Peyer's patch (tissue), 4 donors: Measurements from ENCODE around the gene DHX29. TPM values are rescaled to one million over a fixed set of nuclear protein-coding genes. Genes with fewer than 3 reads are reported as not detected.
A peak's percentile ranks its signal among the peaks of the same experiment; 100 is the strongest.

Experiments used
- DNase-seq, 3 donors: peaks; one replicate each; pipeline ENCODE4 v3.0.0-alpha.2; 2017 to 2019
- H3K27ac ChIP-seq, 4 donors: fragments of 200-600 bp; sonication (generic); one replicate each; pipeline ENCODE4 v1.5.1; 2016 to 2019
- H3K27me3 ChIP-seq, 2 donors: fragments of 200-600 bp; sonication (generic); one replicate each; pipeline ENCODE4 v1.5.1; 2019
- H3K36me3 ChIP-seq, 3 donors: fragments of 200-600 bp; sonication (generic); one replicate each; pipeline ENCODE4 v1.5.1; 2016 to 2019
- H3K4me1 ChIP-seq, 4 donors: fragments of 200-600 bp; sonication (generic); one replicate each; pipeline ENCODE4 v1.5.1; 2016 to 2019
- H3K4me3 ChIP-seq, 4 donors: fragments of 200-600 bp; sonication (generic); 1 replicate in 3 of 4; 2 replicates in 1 of 4; pipeline ENCODE4 v1.5.1; 2016 to 2019; ENCODE audit warnings: mild to moderate bottlenecking in 1 of 4
- H3K9me3 ChIP-seq, 4 donors: fragments of 200-600 bp; sonication (generic); one replicate each; pipeline ENCODE4 v1.5.1; 2016 to 2019; ENCODE audit warnings: mild to moderate bottlenecking in 1 of 4
- POLR2A ChIP-seq, 2 donors: fragments of 450-650 bp; IDR thresholded peaks; one replicate each; pipeline ENCODE4 v1.5.1; 2017; ENCODE audit warnings: antibody characterized with exemption in 2 of 2, mild to moderate bottlenecking in 2 of 2, moderate library complexity in 2 of 2
- total RNA-seq, 4 donors: library from RNA; depleted of rRNA; stranded (reverse); fragments of >200 nt; gene quantifications; one replicate each; pipeline ENCODE4 v1.1.0, GENCODE V29; 2016
- TF ChIP-seq, protein P1 (sequence below), 6 experiments: fragments of 450-650 bp in 4 of 6; fragments of 200-600 bp in 2 of 6; sonication (generic) in 1 of 6; IDR thresholded peaks; one replicate each; pipeline ENCODE4 v1.5.1; 2017 to 2019; ENCODE audit warnings: antibody characterized with exemption in 6 of 6, mild to moderate bottlenecking in 3 of 6, moderate library complexity in 1 of 6

DHX29 gene
- total RNA-seq, 4 donors from 2014 or later, result 16.0 to 26.4 (median 20.9) TPM

DNA sequence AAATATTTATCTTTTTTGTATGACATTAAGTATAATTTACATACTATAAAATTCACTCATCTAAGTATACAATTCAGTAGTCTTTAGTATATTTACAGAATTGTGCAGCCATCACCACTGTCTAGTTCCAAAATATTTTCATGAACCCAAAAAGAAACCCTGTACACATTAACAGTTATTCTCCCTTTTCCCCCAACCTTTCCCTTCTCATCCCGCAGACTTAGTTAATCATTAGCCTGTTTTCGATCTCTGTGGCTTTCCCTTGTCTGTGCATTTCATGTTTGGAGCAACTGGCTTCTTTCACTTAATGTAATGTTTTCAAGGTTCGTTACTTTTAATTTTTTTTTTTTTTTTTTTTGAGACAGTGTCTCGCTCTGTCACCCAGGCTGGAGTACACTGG is 37.8 kb upstream of the DHX29 start:
- TF ChIP-seq POLR2A (IDR thresholded peaks at IDR 0.05), result no peak
- TF ChIP-seq, protein P1, sequence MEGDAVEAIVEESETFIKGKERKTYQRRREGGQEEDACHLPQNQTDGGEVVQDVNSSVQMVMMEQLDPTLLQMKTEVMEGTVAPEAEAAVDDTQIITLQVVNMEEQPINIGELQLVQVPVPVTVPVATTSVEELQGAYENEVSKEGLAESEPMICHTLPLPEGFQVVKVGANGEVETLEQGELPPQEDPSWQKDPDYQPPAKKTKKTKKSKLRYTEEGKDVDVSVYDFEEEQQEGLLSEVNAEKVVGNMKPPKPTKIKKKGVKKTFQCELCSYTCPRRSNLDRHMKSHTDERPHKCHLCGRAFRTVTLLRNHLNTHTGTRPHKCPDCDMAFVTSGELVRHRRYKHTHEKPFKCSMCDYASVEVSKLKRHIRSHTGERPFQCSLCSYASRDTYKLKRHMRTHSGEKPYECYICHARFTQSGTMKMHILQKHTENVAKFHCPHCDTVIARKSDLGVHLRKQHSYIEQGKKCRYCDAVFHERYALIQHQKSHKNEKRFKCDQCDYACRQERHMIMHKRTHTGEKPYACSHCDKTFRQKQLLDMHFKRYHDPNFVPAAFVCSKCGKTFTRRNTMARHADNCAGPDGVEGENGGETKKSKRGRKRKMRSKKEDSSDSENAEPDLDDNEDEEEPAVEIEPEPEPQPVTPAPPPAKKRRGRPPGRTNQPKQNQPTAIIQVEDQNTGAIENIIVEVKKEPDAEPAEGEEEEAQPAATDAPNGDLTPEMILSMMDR (IDR thresholded peaks at IDR 0.05), result no peak
- no peaks in the 10 kb centered on the region for H3K4me1 ChIP-seq
- no peak overlapping the region for H3K27ac ChIP-seq
- no peaks in the 10 kb centered on the region for H3K9me3 ChIP-seq
- DNase-seq, result no peak
- H3K36me3 ChIP-seq, result peaks cover 0 to 60% (median 0%) of the 10 kb centered on the region in 3 donors
- H3K4me3 ChIP-seq, result no peak overlapping the region
- no peaks in the 10 kb centered on the region for H3K27me3 ChIP-seq

DNA sequence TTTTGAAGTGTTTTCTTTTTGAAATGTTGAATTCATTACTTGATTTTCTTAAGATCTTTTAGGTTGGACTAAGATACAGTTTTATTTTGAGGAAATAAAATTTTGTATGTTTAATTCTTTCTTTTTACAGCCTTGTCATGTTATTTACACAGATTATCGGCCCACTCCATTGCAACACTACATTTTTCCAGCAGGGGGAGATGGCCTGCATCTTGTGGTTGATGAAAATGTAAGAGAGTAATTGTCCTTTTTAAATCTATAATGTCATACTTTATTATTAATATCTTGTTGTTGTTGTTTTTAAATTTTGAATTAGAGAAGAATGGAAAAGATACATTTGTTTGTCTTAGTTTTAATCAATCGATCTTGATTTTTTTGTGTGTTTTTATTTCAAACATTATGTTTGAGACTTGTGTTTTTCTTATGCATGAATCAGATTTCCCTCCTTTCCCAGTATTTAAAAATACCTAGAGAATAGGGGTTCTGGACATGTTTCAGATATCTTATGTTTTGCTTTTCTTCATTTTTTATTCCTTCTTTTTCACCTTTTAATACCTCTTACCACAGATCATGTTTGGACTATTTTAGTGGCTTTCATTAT is 37.0 kb upstream of the DHX29 start:
- Histone ChIP-seq H3K4me3 (no peak overlapping the region), H3K36me3 (peaks cover 0 to 52% (median 0%) of the 10 kb centered on the region in 3 donors), H3K4me1 (no peaks in the 10 kb centered on the region), H3K27ac (no peak overlapping the region), H3K27me3 (no peaks in the 10 kb centered on the region), H3K9me3 (no peaks in the 10 kb centered on the region)
- DNase-seq, result peak in 2 of 3 donors; percentile 70 to 87
- TF ChIP-seq, protein P1 (IDR thresholded peaks at IDR 0.05), result peak; percentile 52 to 93 (median 90)
- no peak for TF ChIP-seq POLR2A (IDR thresholded peaks at IDR 0.05)

DNA sequence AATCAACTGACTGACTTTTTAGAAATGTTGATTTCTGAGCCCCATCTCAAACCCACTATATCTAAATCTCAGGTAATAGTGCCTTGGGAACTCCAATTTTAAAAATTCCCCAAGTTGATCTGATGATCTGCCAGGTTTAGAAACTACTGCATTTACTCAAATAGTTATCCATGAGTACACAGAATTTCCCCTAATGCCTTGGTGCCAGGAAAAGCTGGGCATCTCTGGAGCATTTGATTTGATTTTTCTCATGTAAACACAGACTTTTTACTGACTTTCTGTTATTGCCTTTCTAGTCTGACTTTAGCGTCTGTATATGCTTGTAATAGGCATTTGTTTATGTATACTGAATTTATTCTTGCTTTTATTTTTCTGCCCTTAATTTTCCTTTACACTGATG is 36.1 kb upstream of the DHX29 start:
- TF ChIP-seq POLR2A (IDR thresholded peaks at IDR 0.05), result no peak
- TF ChIP-seq, protein P1 (IDR thresholded peaks at IDR 0.05), result no peak
- no peaks in the 10 kb centered on the region for H3K4me1 ChIP-seq
- no peaks in the 10 kb centered on the region for H3K27me3 ChIP-seq
- H3K4me3 ChIP-seq, result no peak overlapping the region
- peaks cover 0 to 45% (median 0%) of the 10 kb centered on the region in 3 donors for H3K36me3 ChIP-seq
- no peak overlapping the region for H3K27ac ChIP-seq
- no peaks in the 10 kb centered on the region for H3K9me3 ChIP-seq
- no peak for DNase-seq

DNA sequence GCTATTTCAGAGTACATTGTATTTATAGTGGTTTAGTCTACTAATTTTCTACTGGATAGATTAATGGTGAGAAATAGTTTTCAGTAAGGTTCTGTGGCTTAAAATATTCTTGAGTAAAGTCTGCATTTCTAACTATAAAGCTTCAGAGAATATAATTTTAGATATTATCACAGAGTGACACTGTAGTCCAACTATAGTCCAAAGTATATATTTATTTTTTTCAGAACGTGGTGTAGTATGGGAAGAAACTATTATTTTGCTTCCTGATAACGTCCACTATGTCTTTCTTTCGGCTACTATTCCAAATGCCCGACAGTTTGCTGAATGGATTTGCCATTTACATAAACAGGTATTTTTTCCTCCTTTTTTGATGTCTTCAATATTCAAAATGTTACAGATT is 35.6 kb upstream of the DHX29 start:
- H3K27me3 ChIP-seq, result no peaks in the 10 kb centered on the region
- TF ChIP-seq, protein P1 (IDR thresholded peaks at IDR 0.05), result no peak
- TF ChIP-seq POLR2A (IDR thresholded peaks at IDR 0.05), result no peak
- H3K9me3 ChIP-seq, result no peaks in the 10 kb centered on the region
- no peak overlapping the region for H3K4me3 ChIP-seq
- H3K36me3 ChIP-seq, result peaks cover 0 to 40% (median 0%) of the 10 kb centered on the region in 3 donors
- no peak for DNase-seq
- no peaks in the 10 kb centered on the region for H3K4me1 ChIP-seq
- no peak overlapping the region for H3K27ac ChIP-seq

DNA sequence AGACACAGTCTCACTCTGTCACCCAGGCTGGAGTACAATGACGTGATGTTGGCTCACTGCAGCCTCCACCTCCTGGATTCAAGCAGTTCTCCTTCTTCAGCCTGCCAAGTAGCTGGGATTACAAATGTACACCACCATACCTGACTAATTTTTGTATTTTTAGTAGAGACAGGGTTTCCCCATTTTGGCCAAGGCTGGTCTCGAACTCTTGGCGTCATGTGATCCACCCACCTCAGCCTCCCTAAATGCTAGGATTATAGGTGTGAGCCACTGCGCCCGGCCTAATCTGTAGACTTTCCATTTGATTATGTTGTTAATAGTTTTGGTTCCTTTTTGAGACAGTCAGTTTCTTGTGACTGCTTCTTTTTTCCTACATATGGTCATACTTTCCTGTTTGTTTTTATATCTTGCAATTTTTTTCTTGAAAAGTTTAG is 31.3 kb upstream of the DHX29 start:
- TF ChIP-seq, protein P1 (IDR thresholded peaks at IDR 0.05), result no peak
- no peak for TF ChIP-seq POLR2A (IDR thresholded peaks at IDR 0.05)

More for the DNA sequence above, 31.3 kb upstream of the DHX29 start:
- Histone ChIP-seq H3K4me1 (no peaks in the 10 kb centered on the region), H3K9me3 (no peaks in the 10 kb centered on the region), H3K4me3 (no peak overlapping the region), H3K27ac (no peak overlapping the region), H3K36me3 (peaks cover 0 to 16% (median 0%) of the 10 kb centered on the region in 3 donors), H3K27me3 (no peaks in the 10 kb centered on the region)
- DNase-seq, result no peak
